Measurements from ENCODE around the gene GRIK2. TPM values are rescaled to one million over a fixed set of nuclear protein-coding genes. Genes with fewer than 3 reads are reported as not detected.

The GRIK2 gene
- total RNA-seq, 2 donors from 2014 or later, result 1.00 to 4.5 TPM

GRCh38 chr6:101758368-101758767 is 364.9 kb downstream of the GRIK2 start:
- no peaks in the 10 kb centered on the region for H3K4me1 ChIP-seq (ENCODE audit: control insufficient read depth, insufficient read depth, low read length)
- no peaks in the 10 kb centered on the region for H3K36me3 ChIP-seq (ENCODE audit: control insufficient read depth, insufficient read depth, low read length)
- no peak overlapping the region for H3K27ac ChIP-seq (ENCODE audit: low read depth, low read length)
- no peaks in the 10 kb centered on the region for H3K9me3 Mint-ChIP-seq
- H3K9ac ChIP-seq (ENCODE audit: extremely low read depth, low read length, poor library complexity, severe bottlenecking), result no peak overlapping the region
- H3K4me3 ChIP-seq (ENCODE audit: low read length), result no peak overlapping the region
- H3K9me3 ChIP-seq (ENCODE audit: control insufficient read depth, low read length), result no peaks in the 10 kb centered on the region
- no peak for DNase-seq
- no peaks in the 10 kb centered on the region for H3K27me3 ChIP-seq (ENCODE audit: control insufficient read depth, insufficient read depth, low read length, poor library complexity, severe bottlenecking)
- no peaks in the 10 kb centered on the region for H3K27me3 Mint-ChIP-seq (ENCODE audit: insufficient read depth)
- H3K4me1 Mint-ChIP-seq, result peaks cover 8% of the 10 kb centered on the region
- H3K36me3 Mint-ChIP-seq (ENCODE audit: low read depth), result no peaks in the 10 kb centered on the region
- TF ChIP-seq CTCF (conservative IDR thresholded peaks at IDR 0.05), result no peak
- no peak overlapping the region for H3K4me3 Mint-ChIP-seq
- 100% methylated on average over 1 of the region's 1 CpG; no CpG with 5 or more reads in 1 of the 2 experiments for WGBS, 2 experiments (ENCODE audit: insufficient coverage in 1 of 2, insufficient read length in 1 of 2)
- H3K27ac Mint-ChIP-seq, result no peak overlapping the region

GRCh38 chr6:101760843-101761621 is 367.5 kb downstream of the GRIK2 start:
- Mint-ChIP-seq H3K4me1 (peaks cover 18% of the 10 kb centered on the region), H3K27me3 (ENCODE audit: insufficient read depth) (no peaks in the 10 kb centered on the region), H3K27ac (no peak overlapping the region), H3K4me3 (no peak overlapping the region), H3K36me3 (ENCODE audit: low read depth) (no peaks in the 10 kb centered on the region), H3K9me3 (no peaks in the 10 kb centered on the region)
- Histone ChIP-seq H3K4me1 (ENCODE audit: control insufficient read depth, insufficient read depth, low read length) (no peaks in the 10 kb centered on the region), H3K4me3 (ENCODE audit: low read length) (no peak overlapping the region), H3K9ac (ENCODE audit: extremely low read depth, low read length, poor library complexity, severe bottlenecking) (no peak overlapping the region), H3K27ac (ENCODE audit: low read depth, low read length) (no peak overlapping the region), H3K36me3 (ENCODE audit: control insufficient read depth, insufficient read depth, low read length) (no peaks in the 10 kb centered on the region), H3K27me3 (ENCODE audit: control insufficient read depth, insufficient read depth, low read length, poor library complexity, severe bottlenecking) (no peaks in the 10 kb centered on the region), H3K9me3 (ENCODE audit: control insufficient read depth, low read length) (no peaks in the 10 kb centered on the region)
- DNase-seq, result no peak
- TF ChIP-seq CTCF (conservative IDR thresholded peaks at IDR 0.05), result no peak

GRCh38 chr6:101762851-101763250 is 369.3 kb downstream of the GRIK2 start:
- Mint-ChIP-seq H3K27me3 (ENCODE audit: insufficient read depth) (no peaks in the 10 kb centered on the region), H3K4me3 (no peak overlapping the region), H3K4me1 (peaks cover 22% of the 10 kb centered on the region), H3K27ac (no peak overlapping the region), H3K9me3 (no peaks in the 10 kb centered on the region), H3K36me3 (ENCODE audit: low read depth) (no peaks in the 10 kb centered on the region)
- Histone ChIP-seq H3K4me3 (ENCODE audit: low read length) (no peak overlapping the region), H3K4me1 (ENCODE audit: control insufficient read depth, insufficient read depth, low read length) (no peaks in the 10 kb centered on the region), H3K27ac (ENCODE audit: low read depth, low read length) (no peak overlapping the region), H3K9me3 (ENCODE audit: control insufficient read depth, low read length) (no peaks in the 10 kb centered on the region), H3K9ac (ENCODE audit: extremely low read depth, low read length, poor library complexity, severe bottlenecking) (no peak overlapping the region), H3K36me3 (ENCODE audit: control insufficient read depth, insufficient read depth, low read length) (no peaks in the 10 kb centered on the region), H3K27me3 (ENCODE audit: control insufficient read depth, insufficient read depth, low read length, poor library complexity, severe bottlenecking) (no peaks in the 10 kb centered on the region)
- DNase-seq, result no peak
- no peak for TF ChIP-seq CTCF (conservative IDR thresholded peaks at IDR 0.05)
- 76 to 88% methylated on average over 3 of the region's 3 CpGs for WGBS, 2 experiments (ENCODE audit: insufficient coverage in 1 of 2, insufficient read length in 1 of 2)

All from endodermal cell (in vitro differentiated cells).